K562 (cell line): ENCODE results near the gene SORT1. TPM values are rescaled to one million over a fixed set of nuclear protein-coding genes. Genes with fewer than 3 reads are reported as not detected.
A peak's percentile ranks its signal among the peaks of the same experiment; 100 is the strongest.

ENCODE experiments used
- ATF1 ChIP-seq, 2 experiments: fragments of 450-650 bp in 1 of 2; IDR thresholded peaks; 2 replicates each; pipeline ENCODE4 v1.6.1; 2016; ENCODE audit warnings: missing compliant biosample characterization in 1 of 2, missing genetic modification characterization in 1 of 2
- DMBX1 ChIP-seq: fragments of 250-450 bp; sonication (Bioruptor Pico); IDR thresholded peaks from 2 replicates; pipeline ENCODE4 v1.8.0; 2022; ENCODE audit warnings: inconsistent platforms, mild to moderate bottlenecking, moderate library complexity, borderline replicate concordance
- GATAD2B ChIP-seq: fragments of 450-650 bp; IDR thresholded peaks from 2 replicates; pipeline ENCODE4 v1.6.1; 2017; ENCODE audit warnings: mild to moderate bottlenecking, borderline replicate concordance
- HDGF ChIP-seq: fragments of 450-650 bp; IDR thresholded peaks from 2 replicates; pipeline ENCODE4 v1.6.1; 2016
- NFE2 ChIP-seq: IDR thresholded peaks from 2 replicates; pipeline ENCODE4 v1.6.1; 2014; ENCODE audit warnings: antibody characterized with exemption, low read depth
- NFE2L1 ChIP-seq: fragments of 450-650 bp; IDR thresholded peaks from 2 replicates; pipeline ENCODE4 v1.6.1; 2016; ENCODE audit warnings: missing genetic modification characterization, low read depth, mild to moderate bottlenecking, missing compliant biosample characterization, moderate library complexity, borderline replicate concordance
- NKRF ChIP-seq: fragments of 450-650 bp; IDR thresholded peaks from 2 replicates; pipeline ENCODE4 v1.6.1; 2016; ENCODE audit warnings: borderline replicate concordance
- RBM14 ChIP-seq: fragments of 200-400 bp; formaldehyde crosslinking; IDR thresholded peaks from 2 replicates; pipeline ENCODE4 v1.6.1; 2018; ENCODE audit warnings: low read depth, mild to moderate bottlenecking, low read length, moderate library complexity, borderline replicate concordance; ENCODE audit not compliant: insufficient read depth
- SLC30A9 ChIP-seq: fragments of 250-450 bp; sonication (Bioruptor Pico); IDR thresholded peaks from 2 replicates; pipeline ENCODE4 v1.8.0; 2022; ENCODE audit warnings: mild to moderate bottlenecking, moderate library complexity
- SMARCE1 ChIP-seq: fragments of 450-650 bp; IDR thresholded peaks from 2 replicates; pipeline ENCODE4 v1.7.1; 2016; ENCODE audit warnings: mild to moderate bottlenecking
- SREBF2 ChIP-seq: sonication (generic); formaldehyde crosslinking; IDR thresholded peaks from 2 replicates; pipeline ENCODE4 v1.4.0; 2020; ENCODE audit warnings: mild to moderate bottlenecking, missing genetic modification reagents
- ZFP30 ChIP-seq: fragments of 250-450 bp; sonication (Bioruptor Pico); IDR thresholded peaks from 2 replicates; pipeline ENCODE4 v1.8.0; 2022; ENCODE audit warnings: moderate library complexity, mild to moderate bottlenecking, inconsistent platforms, borderline replicate concordance
- ZNF764 ChIP-seq: fragments of 250-450 bp; sonication (Bioruptor Pico); IDR thresholded peaks from 2 replicates; pipeline ENCODE4 v1.4.0; 2020; ENCODE audit warnings: low read depth, mild to moderate bottlenecking, moderate library complexity
- polyA plus RNA-seq, 8 experiments: library from polyadenylated mRNA; depleted of rRNA in 4 of 8; stranded (reverse) in 5 of 8; unstranded in 3 of 8; fragments of >200 nt; fragmentation: Nextera tagmentation in 2 of 8; fragmentation: Illumina TruSeq in 1 of 8; extraction: Ambion mirVana in 2 of 8; extraction: Trizol in 1 of 8; gene quantifications; 2 replicates each; pipeline versions ENCODE4 v1.2.1 to v1.2.3, GENCODE V29; 2011 to 2014; ENCODE audit warnings: inconsistent platforms in 1 of 8, missing spikeins in 1 of 8
- total RNA-seq, 7 experiments: library from RNA; depleted of rRNA in 6 of 7; stranded (reverse); fragments of >200 nt in 6 of 7; fragmentation: Illumina TruSeq in 2 of 7; extraction: Trizol in 2 of 7; gene quantifications; 2 replicates each; pipeline versions ENCODE4 v1.2.1 to v1.2.3, GENCODE V29; 2011 to 2021; ENCODE audit warnings: low replicate concordance in 1 of 7
- TF ChIP-seq, protein P1 (sequence below): sonication (generic); formaldehyde crosslinking; IDR thresholded peaks from 2 replicates; pipeline ENCODE4 v1.8.1; 2023; ENCODE audit warnings: mild to moderate bottlenecking, missing genetic modification reagents
- TF ChIP-seq, protein P2 (sequence below): fragments of 250-450 bp; sonication (Bioruptor Pico); IDR thresholded peaks from 2 replicates; pipeline ENCODE4 v1.4.0; 2020; ENCODE audit warnings: mild to moderate bottlenecking, moderate library complexity
- TF ChIP-seq, protein P3 (sequence below): IDR thresholded peaks from 3 replicates; pipeline ENCODE4 v1.6.1; 2011; ENCODE audit warnings: borderline replicate concordance, mild to moderate bottlenecking, moderate library complexity; ENCODE audit not compliant: insufficient read length; ENCODE audit errors: extremely low read depth

The SORT1 gene
- total and polyA plus RNA-seq, 9 of the 15 experiments (the other 6 are each of a cell fraction or from before 2014, with no cell fraction given), result 27.4 to 112 (median 65.0) TPM

GRCh38 chr1:109398343-109399225 is 866 bp upstream of the SORT1 start (continued):
- TF ChIP-seq NFE2, result peak; percentile 37
- no peak for TF ChIP-seq NKRF
- 0 out of 2 replicates have a peak, but pooled peaks have one; percentile 34 for TF ChIP-seq DMBX1 (CRISPR knock-in tag)
- no peak for TF ChIP-seq ATF1 (CRISPR knock-in tag; IDR thresholded peaks at IDR 0.05)
- TF ChIP-seq ATF1 (tag; IDR thresholded peaks at IDR 0.05), result 0 out of 2 replicates have a peak, but pooled peaks have one; percentile 70
- no peak for TF ChIP-seq HDGF
- TF ChIP-seq, protein P1, sequence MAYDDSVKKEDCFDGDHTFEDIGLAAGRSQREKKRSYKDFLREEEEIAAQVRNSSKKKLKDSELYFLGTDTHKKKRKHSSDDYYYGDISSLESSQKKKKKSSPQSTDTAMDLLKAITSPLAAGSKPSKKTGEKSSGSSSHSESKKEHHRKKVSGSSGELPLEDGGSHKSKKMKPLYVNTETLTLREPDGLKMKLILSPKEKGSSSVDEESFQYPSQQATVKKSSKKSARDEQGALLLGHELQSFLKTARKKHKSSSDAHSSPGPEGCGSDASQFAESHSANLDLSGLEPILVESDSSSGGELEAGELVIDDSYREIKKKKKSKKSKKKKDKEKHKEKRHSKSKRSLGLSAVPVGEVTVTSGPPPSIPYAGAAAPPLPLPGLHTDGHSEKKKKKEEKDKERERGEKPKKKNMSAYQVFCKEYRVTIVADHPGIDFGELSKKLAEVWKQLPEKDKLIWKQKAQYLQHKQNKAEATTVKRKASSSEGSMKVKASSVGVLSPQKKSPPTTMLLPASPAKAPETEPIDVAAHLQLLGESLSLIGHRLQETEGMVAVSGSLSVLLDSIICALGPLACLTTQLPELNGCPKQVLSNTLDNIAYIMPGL (CRISPR knock-in tag), result 0 out of 2 replicates have a peak, but pooled peaks have one; percentile 37
- TF ChIP-seq GATAD2B, result 0 out of 2 replicates have a peak, but pooled peaks have one; percentile 11
- TF ChIP-seq, protein P2, sequence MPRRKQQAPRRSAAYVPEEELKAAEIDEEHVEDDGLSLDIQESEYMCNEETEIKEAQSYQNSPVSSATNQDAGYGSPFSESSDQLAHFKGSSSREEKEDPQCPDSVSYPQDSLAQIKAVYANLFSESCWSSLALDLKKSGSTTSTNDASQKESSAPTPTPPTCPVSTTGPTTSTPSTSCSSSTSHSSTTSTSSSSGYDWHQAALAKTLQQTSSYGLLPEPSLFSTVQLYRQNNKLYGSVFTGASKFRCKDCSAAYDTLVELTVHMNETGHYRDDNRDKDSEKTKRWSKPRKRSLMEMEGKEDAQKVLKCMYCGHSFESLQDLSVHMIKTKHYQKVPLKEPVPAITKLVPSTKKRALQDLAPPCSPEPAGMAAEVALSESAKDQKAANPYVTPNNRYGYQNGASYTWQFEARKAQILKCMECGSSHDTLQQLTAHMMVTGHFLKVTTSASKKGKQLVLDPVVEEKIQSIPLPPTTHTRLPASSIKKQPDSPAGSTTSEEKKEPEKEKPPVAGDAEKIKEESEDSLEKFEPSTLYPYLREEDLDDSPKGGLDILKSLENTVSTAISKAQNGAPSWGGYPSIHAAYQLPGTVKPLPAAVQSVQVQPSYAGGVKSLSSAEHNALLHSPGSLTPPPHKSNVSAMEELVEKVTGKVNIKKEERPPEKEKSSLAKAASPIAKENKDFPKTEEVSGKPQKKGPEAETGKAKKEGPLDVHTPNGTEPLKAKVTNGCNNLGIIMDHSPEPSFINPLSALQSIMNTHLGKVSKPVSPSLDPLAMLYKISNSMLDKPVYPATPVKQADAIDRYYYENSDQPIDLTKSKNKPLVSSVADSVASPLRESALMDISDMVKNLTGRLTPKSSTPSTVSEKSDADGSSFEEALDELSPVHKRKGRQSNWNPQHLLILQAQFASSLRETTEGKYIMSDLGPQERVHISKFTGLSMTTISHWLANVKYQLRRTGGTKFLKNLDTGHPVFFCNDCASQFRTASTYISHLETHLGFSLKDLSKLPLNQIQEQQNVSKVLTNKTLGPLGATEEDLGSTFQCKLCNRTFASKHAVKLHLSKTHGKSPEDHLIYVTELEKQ (CRISPR knock-in tag), result no peak
- TF ChIP-seq RBM14, result no peak
- TF ChIP-seq ZFP30 (CRISPR knock-in tag), result no peak
- TF ChIP-seq SLC30A9 (CRISPR knock-in tag), result no peak
- no peak for TF ChIP-seq SMARCE1
- TF ChIP-seq NFE2L1 (tag), result peak; percentile 69; the same call in 1 of the 2 replicates
- TF ChIP-seq ZNF764 (CRISPR knock-in tag), result no peak
- TF ChIP-seq, protein P3, sequence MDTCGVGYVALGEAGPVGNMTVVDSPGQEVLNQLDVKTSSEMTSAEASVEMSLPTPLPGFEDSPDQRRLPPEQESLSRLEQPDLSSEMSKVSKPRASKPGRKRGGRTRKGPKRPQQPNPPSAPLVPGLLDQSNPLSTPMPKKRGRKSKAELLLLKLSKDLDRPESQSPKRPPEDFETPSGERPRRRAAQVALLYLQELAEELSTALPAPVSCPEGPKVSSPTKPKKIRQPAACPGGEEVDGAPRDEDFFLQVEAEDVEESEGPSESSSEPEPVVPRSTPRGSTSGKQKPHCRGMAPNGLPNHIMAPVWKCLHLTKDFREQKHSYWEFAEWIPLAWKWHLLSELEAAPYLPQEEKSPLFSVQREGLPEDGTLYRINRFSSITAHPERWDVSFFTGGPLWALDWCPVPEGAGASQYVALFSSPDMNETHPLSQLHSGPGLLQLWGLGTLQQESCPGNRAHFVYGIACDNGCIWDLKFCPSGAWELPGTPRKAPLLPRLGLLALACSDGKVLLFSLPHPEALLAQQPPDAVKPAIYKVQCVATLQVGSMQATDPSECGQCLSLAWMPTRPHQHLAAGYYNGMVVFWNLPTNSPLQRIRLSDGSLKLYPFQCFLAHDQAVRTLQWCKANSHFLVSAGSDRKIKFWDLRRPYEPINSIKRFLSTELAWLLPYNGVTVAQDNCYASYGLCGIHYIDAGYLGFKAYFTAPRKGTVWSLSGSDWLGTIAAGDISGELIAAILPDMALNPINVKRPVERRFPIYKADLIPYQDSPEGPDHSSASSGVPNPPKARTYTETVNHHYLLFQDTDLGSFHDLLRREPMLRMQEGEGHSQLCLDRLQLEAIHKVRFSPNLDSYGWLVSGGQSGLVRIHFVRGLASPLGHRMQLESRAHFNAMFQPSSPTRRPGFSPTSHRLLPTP, result no peak
- no peak for TF ChIP-seq SREBF2 (CRISPR knock-in tag)
